ENCODE measurements around the gene GLA. TPM values are rescaled to one million over a fixed set of nuclear protein-coding genes. Genes with fewer than 3 reads are reported as not detected.

GLA gene
- total RNA-seq, 1 experiment from 2014 or later, result 41.9 TPM

- no peak overlapping the region for H2BK12ac ChIP-seq (ENCODE audit: insufficient read length, low read depth, low read length)
- no peak overlapping the region for H3K4me2 ChIP-seq (ENCODE audit: insufficient read depth, insufficient read length, low read length)
- no peak overlapping the region for H4K91ac ChIP-seq (ENCODE audit: insufficient read length, low read depth, low read length)
- no peak overlapping the region for H3K18ac ChIP-seq (ENCODE audit: insufficient read length, low read depth, low read length)
- no peak overlapping the region for H3T11ph ChIP-seq (ENCODE audit: low read length)
- H3K14ac ChIP-seq (ENCODE audit: insufficient read depth, low read length), result no peak overlapping the region
- no peaks in the 10 kb centered on the region for H3K79me2 ChIP-seq (ENCODE audit: insufficient read depth, low read length)
- WGBS (ENCODE audit: extremely low coverage, insufficient read length, low lambda C conversion rate), result no CpG with 5 or more reads among the region's 1 CpG
- H2BK5ac ChIP-seq (ENCODE audit: insufficient read length, low read length), result no peak overlapping the region
- TF ChIP-seq, protein P1, sequence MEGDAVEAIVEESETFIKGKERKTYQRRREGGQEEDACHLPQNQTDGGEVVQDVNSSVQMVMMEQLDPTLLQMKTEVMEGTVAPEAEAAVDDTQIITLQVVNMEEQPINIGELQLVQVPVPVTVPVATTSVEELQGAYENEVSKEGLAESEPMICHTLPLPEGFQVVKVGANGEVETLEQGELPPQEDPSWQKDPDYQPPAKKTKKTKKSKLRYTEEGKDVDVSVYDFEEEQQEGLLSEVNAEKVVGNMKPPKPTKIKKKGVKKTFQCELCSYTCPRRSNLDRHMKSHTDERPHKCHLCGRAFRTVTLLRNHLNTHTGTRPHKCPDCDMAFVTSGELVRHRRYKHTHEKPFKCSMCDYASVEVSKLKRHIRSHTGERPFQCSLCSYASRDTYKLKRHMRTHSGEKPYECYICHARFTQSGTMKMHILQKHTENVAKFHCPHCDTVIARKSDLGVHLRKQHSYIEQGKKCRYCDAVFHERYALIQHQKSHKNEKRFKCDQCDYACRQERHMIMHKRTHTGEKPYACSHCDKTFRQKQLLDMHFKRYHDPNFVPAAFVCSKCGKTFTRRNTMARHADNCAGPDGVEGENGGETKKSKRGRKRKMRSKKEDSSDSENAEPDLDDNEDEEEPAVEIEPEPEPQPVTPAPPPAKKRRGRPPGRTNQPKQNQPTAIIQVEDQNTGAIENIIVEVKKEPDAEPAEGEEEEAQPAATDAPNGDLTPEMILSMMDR (conservative IDR thresholded peaks at IDR 0.05), result no peak
- H2BK15ac ChIP-seq (ENCODE audit: low read depth, low read length), result no peak overlapping the region
- no peak overlapping the region for H3K23ac ChIP-seq (ENCODE audit: insufficient read length, low read depth, low read length)
- H2AFZ ChIP-seq (ENCODE audit: low read length), result no peak overlapping the region
- Mint-ChIP-seq H3K27ac (peak overlapping the region in 1 of 3 experiments; percentile 3; a peak in 1 of 7 replicates), H3K36me3 (ENCODE audit: insufficient read depth in 1 of 3, low read depth in 3 of 3) (peaks cover 41 to 62% (median 59%) of the 10 kb centered on the region in 3 experiments), H3K4me1 (peaks cover 5 to 7% of the 10 kb centered on the region in 2 experiments; a peak in 1 of 4 replicates), H3K27me3 (ENCODE audit: low read depth) (no peaks in the 10 kb centered on the region; the same call in 1 of the 2 replicates), H3K9me3 (peaks cover 64 to 67% of the 10 kb centered on the region in 2 experiments), H3K4me3 (no peak overlapping the region)
- no peak overlapping the region for H2AK5ac ChIP-seq (ENCODE audit: insufficient read length, low read length)
- peaks cover 29% of the 10 kb centered on the region for H3K9me3 ChIP-seq (ENCODE audit: control insufficient read depth, low read depth, low read length)
- H3K79me1 ChIP-seq (ENCODE audit: insufficient read depth, low read depth, low read length, poor library complexity, severe bottlenecking), result no peaks in the 10 kb centered on the region
- H3K27ac ChIP-seq (ENCODE audit: insufficient read length, low read depth, low read length), result no peak overlapping the region
- no peak overlapping the region for H4K5ac ChIP-seq (ENCODE audit: insufficient read length, low read depth, low read length)
- H3K4ac ChIP-seq (ENCODE audit: low read depth, low read length), result no peak overlapping the region
- H3K56ac ChIP-seq (ENCODE audit: insufficient read length, low read depth, low read length), result no peak overlapping the region
- no peak overlapping the region for H2BK20ac ChIP-seq (ENCODE audit: low read depth, low read length, poor library complexity, severe bottlenecking)
- H2BK120ac ChIP-seq (ENCODE audit: low read depth, low read length, poor library complexity, severe bottlenecking), result no peak overlapping the region
- no peak for DNase-seq
- no peak overlapping the region for H3K9ac ChIP-seq (ENCODE audit: extremely low read depth, insufficient read length, low read length)
- H3K23me2 ChIP-seq (ENCODE audit: insufficient read length, low read depth, low read length, poor library complexity, severe bottlenecking), result no peaks in the 10 kb centered on the region
- H4K8ac ChIP-seq (replicated peaks; ENCODE audit: insufficient read length, low read depth, low read length), result no peak overlapping the region
- no peaks in the 10 kb centered on the region for H3K27me3 ChIP-seq (ENCODE audit: insufficient read depth, low read length)
- H4K20me1 ChIP-seq (ENCODE audit: control insufficient read depth, insufficient read depth, insufficient read length), result no peaks in the 10 kb centered on the region
- no peaks in the 10 kb centered on the region for H3K4me1 ChIP-seq (ENCODE audit: insufficient read depth, low read length)
Observed at GRCh38 chrX:101395789-101396188, 11.9 kb downstream of the GLA start.

Measured in H9 (cell line).